Astrocyte (in vitro differentiated cells and primary cell): Measurements from ENCODE around the gene P4HB. TPM values are rescaled to one million over a fixed set of nuclear protein-coding genes. Genes with fewer than 3 reads are reported as not detected.
A peak's percentile ranks its signal among the peaks of the same experiment; 100 is the strongest.

ENCODE experiments used
- DNase-seq: peaks from one replicate; pipeline ENCODE4 v3.0.0-alpha.2; 2010; ENCODE audit warnings: low read depth
- FAIRE-seq: peaks from 2 replicates; lab custom pipeline; 2011; peaks lifted over from hg19 to GRCh38; lab: Jason Lieb, UNC
- H2AFZ ChIP-seq: 2 replicates; pipeline ENCODE4 v1.6.0; 2012; ENCODE audit warnings: low read depth, low read length, inconsistent platforms
- H3K27ac ChIP-seq: 2 replicates; pipeline ENCODE4 v1.5.1; 2011; ENCODE audit warnings: low read depth, low read length, inconsistent platforms
- H3K27me3 ChIP-seq: 2 replicates; pipeline ENCODE4 v1.6.0; 2011; ENCODE audit warnings: low read length, inconsistent platforms; ENCODE audit not compliant: insufficient read depth
- H3K36me3 ChIP-seq: 2 replicates; pipeline ENCODE4 v1.5.1; 2011; ENCODE audit warnings: low read length, inconsistent platforms; ENCODE audit not compliant: insufficient read depth
- H3K4me1 ChIP-seq: 2 replicates; pipeline ENCODE4 v1.5.1; 2011; ENCODE audit warnings: low read length, inconsistent platforms; ENCODE audit not compliant: insufficient read depth
- H3K4me2 ChIP-seq: 2 replicates; pipeline ENCODE4 v1.6.0; 2012; ENCODE audit warnings: low read length, inconsistent platforms
- H3K4me3 ChIP-seq: 2 replicates; pipeline ENCODE4 v1.5.1; 2011; ENCODE audit warnings: low read depth, mild to moderate bottlenecking, low read length, inconsistent platforms; ENCODE audit not compliant: insufficient read depth
- H3K79me2 ChIP-seq: 2 replicates; pipeline ENCODE4 v1.6.0; 2012; ENCODE audit warnings: mild to moderate bottlenecking, low read length, inconsistent platforms; ENCODE audit not compliant: insufficient read depth
- H3K9ac ChIP-seq: 2 replicates; pipeline ENCODE4 v1.6.0; 2012; ENCODE audit warnings: mild to moderate bottlenecking, low read length, inconsistent platforms
- H3K9me3 ChIP-seq: 2 replicates; pipeline ENCODE4 v1.5.1; 2012; ENCODE audit warnings: low read depth, mild to moderate bottlenecking, low read length, inconsistent platforms; ENCODE audit not compliant: insufficient read depth
- H4K20me1 ChIP-seq: 2 replicates; pipeline ENCODE4 v1.6.0; 2012; ENCODE audit warnings: low read length, inconsistent platforms; ENCODE audit not compliant: insufficient read depth
- H3K27ac Mint-ChIP-seq: one replicate; pipeline ENCODE4 v1.8.0; 2021; ENCODE audit warnings: mild to moderate bottlenecking, mixed read lengths; ENCODE audit not compliant: unreplicated experiment
- H3K27me3 Mint-ChIP-seq: one replicate; pipeline ENCODE4 v1.8.0; 2021; ENCODE audit warnings: low read depth, mixed read lengths; ENCODE audit not compliant: unreplicated experiment
- H3K36me3 Mint-ChIP-seq: one replicate; pipeline ENCODE4 v1.8.0; 2021; ENCODE audit warnings: low read depth, mixed read lengths; ENCODE audit not compliant: unreplicated experiment
- H3K4me1 Mint-ChIP-seq: one replicate; pipeline ENCODE4 v1.8.0; 2021; ENCODE audit warnings: low read depth, mixed read lengths; ENCODE audit not compliant: unreplicated experiment
- H3K4me3 Mint-ChIP-seq: one replicate; pipeline ENCODE4 v1.8.0; 2021; ENCODE audit warnings: mild to moderate bottlenecking, moderate library complexity, mixed read lengths; ENCODE audit not compliant: unreplicated experiment
- H3K9me3 Mint-ChIP-seq: one replicate; pipeline ENCODE4 v1.8.0; 2021; ENCODE audit warnings: mild to moderate bottlenecking, mixed read lengths; ENCODE audit not compliant: unreplicated experiment
- CTCF ChIP-seq: IDR thresholded peaks from 2 replicates; pipeline ENCODE4 v1.5.1; 2011; ENCODE audit warnings: low read depth, mild to moderate bottlenecking, inconsistent platforms, low read length, moderate library complexity; ENCODE audit not compliant: insufficient read depth
- EZH2 ChIP-seq: IDR thresholded peaks from 2 replicates; pipeline ENCODE4 v1.6.1; 2012; ENCODE audit warnings: mild to moderate bottlenecking, low read length, inconsistent platforms; ENCODE audit not compliant: insufficient read depth
- total RNA-seq: library from RNA; stranded (reverse); gene quantifications from 2 replicates; pipeline ENCODE4 v1.2.1, GENCODE V29; 2021

Gene P4HB
- total RNA-seq, 1 donor from 2014 or later: 1,268 TPM

DNA sequence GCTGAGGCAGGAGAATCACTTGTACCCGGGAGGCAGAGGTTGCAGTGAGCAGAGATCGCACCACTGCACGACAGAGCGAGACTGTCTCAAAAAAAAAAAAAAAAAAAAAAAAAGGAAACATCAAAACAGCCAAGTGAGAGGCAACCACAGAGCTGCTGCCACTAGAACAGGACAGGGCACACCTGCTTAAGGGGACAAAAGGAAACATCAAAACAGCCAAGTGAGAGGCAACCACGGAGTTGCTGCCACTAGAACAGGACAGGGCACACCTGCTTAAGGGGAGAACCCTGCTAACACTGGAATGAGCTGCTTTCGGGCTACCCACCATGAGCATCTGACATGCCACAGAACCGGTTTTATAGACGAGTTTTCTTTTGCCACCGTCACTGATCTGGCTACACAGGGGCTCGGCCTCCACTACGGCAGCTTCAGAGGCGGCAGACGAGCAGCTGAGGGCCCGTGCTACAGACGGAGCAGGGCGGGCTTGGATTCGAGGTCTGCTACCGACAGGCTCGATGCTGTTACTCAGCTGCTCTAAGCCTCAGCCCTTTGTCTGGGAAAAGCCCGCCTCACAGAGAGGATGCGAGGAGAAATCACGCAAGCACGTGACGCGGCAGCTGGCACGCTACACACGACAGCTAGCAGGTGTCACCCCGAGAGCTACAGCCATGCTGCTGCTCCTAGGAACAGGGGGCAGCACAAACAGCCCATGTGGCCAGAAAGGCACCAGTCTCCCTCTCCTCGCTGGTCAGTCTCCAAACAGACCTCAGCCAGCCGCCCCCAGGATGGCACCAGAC lies 2.0 kb downstream of the P4HB start:
- DNase-seq (no peak), FAIRE-seq (no peak)
- Histone ChIP-seq H4K20me1 (peaks cover 66% of the 10 kb centered on the region), H3K9ac (peak overlapping the region; percentile 94), H3K36me3 (peaks cover 29% of the 10 kb centered on the region), H3K79me2 (peaks cover 92% of the 10 kb centered on the region), H3K9me3 (no peaks in the 10 kb centered on the region), H3K4me1 (peaks cover 29% of the 10 kb centered on the region), H3K27ac (no peak overlapping the region), H3K27me3 (no peaks in the 10 kb centered on the region), H2AFZ (no peak overlapping the region), H3K4me3 (peak overlapping the region; percentile 97), H3K4me2 (peak overlapping the region; percentile 94)
- TF ChIP-seq CTCF: no peak
- no peak for TF ChIP-seq EZH2
- Mint-ChIP-seq H3K27ac (peak overlapping the region; percentile 12), H3K4me3 (peak overlapping the region; percentile 89), H3K36me3 (peaks cover 16% of the 10 kb centered on the region), H3K9me3 (no peaks in the 10 kb centered on the region), H3K4me1 (peaks cover 27% of the 10 kb centered on the region), H3K27me3 (no peaks in the 10 kb centered on the region)

GRCh38 chr17:81854974-81855774 lies 5.2 kb downstream of the P4HB start:
- peaks cover 14% of the 10 kb centered on the region for H3K36me3 Mint-ChIP-seq

More at GRCh38 chr17:81854974-81855774, 5.2 kb downstream of the P4HB start:
- Histone ChIP-seq H4K20me1 (peaks cover 88% of the 10 kb centered on the region), H3K4me3 (no peak overlapping the region), H3K27me3 (no peaks in the 10 kb centered on the region), H3K4me1 (peaks cover 22% of the 10 kb centered on the region), H3K4me2 (peak overlapping the region; percentile 29), H3K9ac (peak overlapping the region; percentile 31), H3K27ac (no peak overlapping the region), H3K79me2 (peaks cover 90% of the 10 kb centered on the region), H3K36me3 (peaks cover 44% of the 10 kb centered on the region), H3K9me3 (no peaks in the 10 kb centered on the region), H2AFZ (no peak overlapping the region)
- H3K4me3 Mint-ChIP-seq: peak overlapping the region; percentile 23
- DNase-seq (no peak), FAIRE-seq (no peak)
- no peaks in the 10 kb centered on the region for H3K27me3 Mint-ChIP-seq
- H3K9me3 Mint-ChIP-seq: no peaks in the 10 kb centered on the region
- peaks cover 20% of the 10 kb centered on the region for H3K4me1 Mint-ChIP-seq
- peak overlapping the region; percentile 72 for H3K27ac Mint-ChIP-seq
- no peak for TF ChIP-seq EZH2
- TF ChIP-seq CTCF: no peak
